Panc1 (cell line): ENCODE results near the gene MAML3.

Experiments used
- POLR2AphosphoS5 ChIP-seq: IDR thresholded peaks from 2 replicates; pipeline ENCODE4 v1.6.1; 2012; ENCODE audit warnings: mild to moderate bottlenecking, low read depth, low read length, moderate library complexity
- SIN3A ChIP-seq: IDR thresholded peaks from 2 replicates; pipeline ENCODE4 v1.6.1; 2012; ENCODE audit warnings: low read depth, mild to moderate bottlenecking, low read length, moderate library complexity, borderline replicate concordance; ENCODE audit not compliant: insufficient read depth
- TCF7L2 ChIP-seq: IDR thresholded peaks from 2 replicates; pipeline ENCODE4 v1.6.1; 2011; ENCODE audit warnings: mild to moderate bottlenecking, low read depth, low read length, inconsistent platforms
- TF ChIP-seq, protein P1 (sequence below): fragments of 450-650 bp; IDR thresholded peaks from 2 replicates; pipeline ENCODE4 v1.5.1; 2017; ENCODE audit warnings: mild to moderate bottlenecking
- TF ChIP-seq, protein P2 (sequence below), 2 experiments: IDR thresholded peaks; 2 replicates each; pipeline ENCODE4 v1.6.1; 2011 to 2012; ENCODE audit warnings: low read depth in 2 of 2, control low read depth in 1 of 2, low read length in 1 of 2, mild to moderate bottlenecking in 1 of 2, moderate library complexity in 1 of 2; ENCODE audit not compliant: insufficient read depth in 1 of 2

DNA sequence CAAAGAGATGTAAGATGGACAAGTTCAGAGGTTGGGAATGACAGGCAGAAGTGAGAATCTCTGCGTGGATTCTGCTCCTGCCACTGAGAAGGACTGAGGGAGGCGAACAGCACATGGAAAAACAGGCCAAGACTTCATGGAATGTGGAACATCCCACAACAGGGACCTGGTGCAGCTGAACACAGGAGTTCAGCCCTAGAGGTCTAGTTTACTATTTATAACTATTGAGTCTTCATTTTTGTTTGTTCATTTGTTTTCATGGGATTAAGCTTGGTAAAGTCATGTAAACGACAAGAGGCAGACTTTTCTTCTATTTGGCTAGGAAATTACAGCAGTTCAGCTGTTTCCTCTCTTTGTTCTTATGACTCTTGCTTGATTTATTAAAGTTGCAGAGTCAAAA lies 234.5 kb downstream of the MAML3 start:
- TF ChIP-seq, protein P1, sequence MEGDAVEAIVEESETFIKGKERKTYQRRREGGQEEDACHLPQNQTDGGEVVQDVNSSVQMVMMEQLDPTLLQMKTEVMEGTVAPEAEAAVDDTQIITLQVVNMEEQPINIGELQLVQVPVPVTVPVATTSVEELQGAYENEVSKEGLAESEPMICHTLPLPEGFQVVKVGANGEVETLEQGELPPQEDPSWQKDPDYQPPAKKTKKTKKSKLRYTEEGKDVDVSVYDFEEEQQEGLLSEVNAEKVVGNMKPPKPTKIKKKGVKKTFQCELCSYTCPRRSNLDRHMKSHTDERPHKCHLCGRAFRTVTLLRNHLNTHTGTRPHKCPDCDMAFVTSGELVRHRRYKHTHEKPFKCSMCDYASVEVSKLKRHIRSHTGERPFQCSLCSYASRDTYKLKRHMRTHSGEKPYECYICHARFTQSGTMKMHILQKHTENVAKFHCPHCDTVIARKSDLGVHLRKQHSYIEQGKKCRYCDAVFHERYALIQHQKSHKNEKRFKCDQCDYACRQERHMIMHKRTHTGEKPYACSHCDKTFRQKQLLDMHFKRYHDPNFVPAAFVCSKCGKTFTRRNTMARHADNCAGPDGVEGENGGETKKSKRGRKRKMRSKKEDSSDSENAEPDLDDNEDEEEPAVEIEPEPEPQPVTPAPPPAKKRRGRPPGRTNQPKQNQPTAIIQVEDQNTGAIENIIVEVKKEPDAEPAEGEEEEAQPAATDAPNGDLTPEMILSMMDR = no peak
- TF ChIP-seq POLR2AphosphoS5 = no peak
- TF ChIP-seq SIN3A = no peak
- TF ChIP-seq, protein P2, sequence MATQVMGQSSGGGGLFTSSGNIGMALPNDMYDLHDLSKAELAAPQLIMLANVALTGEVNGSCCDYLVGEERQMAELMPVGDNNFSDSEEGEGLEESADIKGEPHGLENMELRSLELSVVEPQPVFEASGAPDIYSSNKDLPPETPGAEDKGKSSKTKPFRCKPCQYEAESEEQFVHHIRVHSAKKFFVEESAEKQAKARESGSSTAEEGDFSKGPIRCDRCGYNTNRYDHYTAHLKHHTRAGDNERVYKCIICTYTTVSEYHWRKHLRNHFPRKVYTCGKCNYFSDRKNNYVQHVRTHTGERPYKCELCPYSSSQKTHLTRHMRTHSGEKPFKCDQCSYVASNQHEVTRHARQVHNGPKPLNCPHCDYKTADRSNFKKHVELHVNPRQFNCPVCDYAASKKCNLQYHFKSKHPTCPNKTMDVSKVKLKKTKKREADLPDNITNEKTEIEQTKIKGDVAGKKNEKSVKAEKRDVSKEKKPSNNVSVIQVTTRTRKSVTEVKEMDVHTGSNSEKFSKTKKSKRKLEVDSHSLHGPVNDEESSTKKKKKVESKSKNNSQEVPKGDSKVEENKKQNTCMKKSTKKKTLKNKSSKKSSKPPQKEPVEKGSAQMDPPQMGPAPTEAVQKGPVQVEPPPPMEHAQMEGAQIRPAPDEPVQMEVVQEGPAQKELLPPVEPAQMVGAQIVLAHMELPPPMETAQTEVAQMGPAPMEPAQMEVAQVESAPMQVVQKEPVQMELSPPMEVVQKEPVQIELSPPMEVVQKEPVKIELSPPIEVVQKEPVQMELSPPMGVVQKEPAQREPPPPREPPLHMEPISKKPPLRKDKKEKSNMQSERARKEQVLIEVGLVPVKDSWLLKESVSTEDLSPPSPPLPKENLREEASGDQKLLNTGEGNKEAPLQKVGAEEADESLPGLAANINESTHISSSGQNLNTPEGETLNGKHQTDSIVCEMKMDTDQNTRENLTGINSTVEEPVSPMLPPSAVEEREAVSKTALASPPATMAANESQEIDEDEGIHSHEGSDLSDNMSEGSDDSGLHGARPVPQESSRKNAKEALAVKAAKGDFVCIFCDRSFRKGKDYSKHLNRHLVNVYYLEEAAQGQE (IDR thresholded peaks at IDR 0.05; ENCODE audit: insufficient read depth in 1 of 2, low read depth in 2 of 2, low read length in 1 of 2) = no peak
- TF ChIP-seq TCF7L2 = no peak
